ENCODE results near the gene CLDN14.

DNA sequence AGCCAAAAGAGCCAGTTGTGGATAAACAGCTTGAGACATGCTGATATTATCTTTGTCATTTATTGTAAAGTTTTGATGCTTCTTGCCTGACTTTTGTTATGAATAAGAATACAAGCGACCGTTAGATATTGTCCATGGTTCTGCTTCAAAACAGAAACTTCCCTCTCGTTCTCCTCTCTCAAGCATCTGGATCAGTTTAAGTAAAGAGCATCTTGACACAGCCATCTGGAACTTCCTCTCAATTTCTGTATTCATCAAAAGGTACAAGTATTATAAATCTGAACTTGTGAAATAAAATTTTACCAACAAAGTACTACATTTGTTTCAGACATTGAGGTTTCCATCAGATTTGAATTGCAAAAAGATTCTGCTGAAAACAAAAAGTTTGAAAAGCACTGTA lies 36.4 kb upstream of the CLDN14 start:
- TF ChIP-seq, protein P1, sequence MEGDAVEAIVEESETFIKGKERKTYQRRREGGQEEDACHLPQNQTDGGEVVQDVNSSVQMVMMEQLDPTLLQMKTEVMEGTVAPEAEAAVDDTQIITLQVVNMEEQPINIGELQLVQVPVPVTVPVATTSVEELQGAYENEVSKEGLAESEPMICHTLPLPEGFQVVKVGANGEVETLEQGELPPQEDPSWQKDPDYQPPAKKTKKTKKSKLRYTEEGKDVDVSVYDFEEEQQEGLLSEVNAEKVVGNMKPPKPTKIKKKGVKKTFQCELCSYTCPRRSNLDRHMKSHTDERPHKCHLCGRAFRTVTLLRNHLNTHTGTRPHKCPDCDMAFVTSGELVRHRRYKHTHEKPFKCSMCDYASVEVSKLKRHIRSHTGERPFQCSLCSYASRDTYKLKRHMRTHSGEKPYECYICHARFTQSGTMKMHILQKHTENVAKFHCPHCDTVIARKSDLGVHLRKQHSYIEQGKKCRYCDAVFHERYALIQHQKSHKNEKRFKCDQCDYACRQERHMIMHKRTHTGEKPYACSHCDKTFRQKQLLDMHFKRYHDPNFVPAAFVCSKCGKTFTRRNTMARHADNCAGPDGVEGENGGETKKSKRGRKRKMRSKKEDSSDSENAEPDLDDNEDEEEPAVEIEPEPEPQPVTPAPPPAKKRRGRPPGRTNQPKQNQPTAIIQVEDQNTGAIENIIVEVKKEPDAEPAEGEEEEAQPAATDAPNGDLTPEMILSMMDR (IDR thresholded peaks at IDR 0.05; ENCODE audit: low read length), result no peak
- no peak for TF ChIP-seq EZH2 (optimal IDR thresholded peaks at IDR 0.05; ENCODE audit: low read depth, low read length)
- TF ChIP-seq EZH2phosphoT487 (IDR thresholded peaks at IDR 0.05; ENCODE audit: low read length), result no peak
